BJ (cell line): ENCODE measurements around the gene SLC25A51. TPM values are rescaled to one million over a fixed set of nuclear protein-coding genes. Genes with fewer than 3 reads are reported as not detected.
A peak's percentile ranks its signal among the peaks of the same experiment; 100 is the strongest.

Experiments used
- CTCF ChIA-PET: fragments of 350-600 bp; formaldehyde crosslinking; extraction: SDS; loops from one replicate; lab custom pipeline; 2021; ENCODE audit warnings: antibody characterized with exemption, inconsistent platforms; lab: Yijun Ruan, JAX
- POLR2A ChIA-PET: fragments of 300-600 bp; sonication (Branson Sonifier 250); formaldehyde crosslinking; extraction: SDS; loops from one replicate; lab custom pipeline; 2021; ENCODE audit warnings: antibody characterized with exemption; lab: Charles Lee
- DNase-seq: peaks from one replicate; pipeline ENCODE4 v3.0.0-alpha.2; 2011; ENCODE audit warnings: low read depth
- H3K27me3 ChIP-seq: 2 replicates; pipeline ENCODE4 v1.6.0; 2011; ENCODE audit warnings: low read length; ENCODE audit not compliant: control insufficient read depth, insufficient read depth
- H3K36me3 ChIP-seq: 2 replicates; pipeline ENCODE4 v1.5.1; 2011; ENCODE audit warnings: low read length; ENCODE audit not compliant: control insufficient read depth, insufficient read depth
- H3K4me3 ChIP-seq: 2 replicates; pipeline ENCODE4 v1.5.1; 2011; ENCODE audit warnings: low read depth, mild to moderate bottlenecking, control low read depth, low read length
- polyA plus RNA-seq: library from polyadenylated mRNA; depleted of rRNA; stranded (reverse); fragments of >200 nt; gene quantifications from 2 replicates; pipeline ENCODE4 v1.2.3, GENCODE V29; 2011
- TF ChIP-seq, protein P1 (sequence below): IDR thresholded peaks from 2 replicates; pipeline ENCODE4 v1.5.1; 2011; ENCODE audit warnings: low read depth, mild to moderate bottlenecking, control low read depth, inconsistent platforms, low read length, moderate library complexity; ENCODE audit not compliant: insufficient read depth

SLC25A51 gene
- polyA plus RNA-seq, 1 experiment: 15.6 TPM

DNA sequence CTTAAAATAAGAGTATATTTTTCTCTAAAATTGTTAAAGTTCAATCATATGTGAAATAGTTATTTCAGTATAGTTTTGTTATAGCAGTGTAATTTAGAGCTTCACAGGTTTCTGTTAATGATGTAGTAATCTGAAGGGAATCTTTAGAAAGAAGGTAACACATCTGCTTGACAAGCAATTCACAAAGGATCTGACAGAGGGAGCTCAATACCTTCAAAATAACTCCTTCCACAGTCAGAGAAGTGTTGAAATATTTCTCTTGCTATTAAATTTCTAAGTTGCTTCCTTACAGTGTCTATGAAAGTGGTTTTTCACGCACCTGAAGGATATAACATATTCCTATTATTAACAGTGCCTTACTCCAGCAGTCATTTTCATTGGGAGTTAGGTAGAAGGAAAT is 44.9 kb downstream of the SLC25A51 start:
- ChIA-PET POLR2A (no interaction called here), CTCF (interaction anchor here (0.6 to 1.4 kb wide), 8 partner anchors 12 to 531 kb away, joined by 3 read pairs; no protein-coding TSS in a partner anchor)
- Histone ChIP-seq H3K27me3 (no peaks in the 10 kb centered on the region), H3K36me3 (peaks cover 15% of the 10 kb centered on the region), H3K4me3 (no peak overlapping the region)
- no peak for DNase-seq
- TF ChIP-seq, protein P1, sequence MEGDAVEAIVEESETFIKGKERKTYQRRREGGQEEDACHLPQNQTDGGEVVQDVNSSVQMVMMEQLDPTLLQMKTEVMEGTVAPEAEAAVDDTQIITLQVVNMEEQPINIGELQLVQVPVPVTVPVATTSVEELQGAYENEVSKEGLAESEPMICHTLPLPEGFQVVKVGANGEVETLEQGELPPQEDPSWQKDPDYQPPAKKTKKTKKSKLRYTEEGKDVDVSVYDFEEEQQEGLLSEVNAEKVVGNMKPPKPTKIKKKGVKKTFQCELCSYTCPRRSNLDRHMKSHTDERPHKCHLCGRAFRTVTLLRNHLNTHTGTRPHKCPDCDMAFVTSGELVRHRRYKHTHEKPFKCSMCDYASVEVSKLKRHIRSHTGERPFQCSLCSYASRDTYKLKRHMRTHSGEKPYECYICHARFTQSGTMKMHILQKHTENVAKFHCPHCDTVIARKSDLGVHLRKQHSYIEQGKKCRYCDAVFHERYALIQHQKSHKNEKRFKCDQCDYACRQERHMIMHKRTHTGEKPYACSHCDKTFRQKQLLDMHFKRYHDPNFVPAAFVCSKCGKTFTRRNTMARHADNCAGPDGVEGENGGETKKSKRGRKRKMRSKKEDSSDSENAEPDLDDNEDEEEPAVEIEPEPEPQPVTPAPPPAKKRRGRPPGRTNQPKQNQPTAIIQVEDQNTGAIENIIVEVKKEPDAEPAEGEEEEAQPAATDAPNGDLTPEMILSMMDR: peak; percentile 22; the same call in 1 of the 2 replicates

DNA sequence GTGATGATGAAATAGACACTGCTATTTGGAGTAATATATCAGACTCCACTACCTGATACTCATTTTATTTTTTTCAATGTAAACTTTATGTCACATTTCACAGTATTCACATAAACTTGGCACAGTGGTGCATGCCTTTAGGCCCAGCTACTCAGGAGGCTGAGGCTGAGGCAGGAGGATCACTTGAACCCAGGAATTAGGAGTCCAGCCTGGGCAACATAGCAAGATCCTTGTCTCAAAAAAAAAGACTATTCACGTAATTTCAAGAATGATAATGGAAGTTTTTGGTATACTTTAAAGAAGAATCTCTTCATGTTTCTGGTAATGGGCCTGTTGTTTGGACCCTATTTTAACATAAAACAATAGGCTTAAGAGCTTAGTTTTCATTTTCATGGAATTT is 47.4 kb downstream of the SLC25A51 start:
- H3K27me3 ChIP-seq: no peaks in the 10 kb centered on the region
- ChIA-PET CTCF (interaction anchor here (0.6 kb wide), 1 partner anchor 22 kb away, joined by 3 read pairs; no protein-coding TSS in a partner anchor), POLR2A (no interaction called here)
- DNase-seq: no peak
- H3K4me3 ChIP-seq: no peak overlapping the region
- H3K36me3 ChIP-seq: peaks cover 10% of the 10 kb centered on the region
- TF ChIP-seq, protein P1: no peak

DNA sequence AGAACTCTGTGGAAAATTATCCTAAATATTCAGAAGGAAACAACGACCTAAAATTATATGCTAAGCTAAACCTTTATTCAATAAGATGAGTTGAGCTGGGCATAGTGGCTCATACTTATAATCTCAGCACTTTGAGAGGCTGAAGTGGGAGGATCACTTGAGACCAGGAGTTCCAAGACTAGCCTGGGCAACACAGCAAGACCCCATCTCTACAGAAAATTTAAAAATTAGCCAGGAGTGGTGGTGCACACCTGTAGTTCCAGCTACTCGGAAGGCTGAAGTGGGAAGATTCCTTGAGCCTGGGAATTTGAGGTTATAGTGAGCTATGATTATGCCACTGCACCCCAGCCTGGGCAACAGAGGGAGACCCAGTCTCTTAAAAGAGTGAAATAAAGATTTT is 51.7 kb downstream of the SLC25A51 start:
- TF ChIP-seq, protein P1: no peak
- CTCF ChIA-PET: no interaction called here
- POLR2A ChIA-PET: no interaction called here
- DNase-seq: no peak
- Histone ChIP-seq H3K36me3 (no peaks in the 10 kb centered on the region), H3K27me3 (no peaks in the 10 kb centered on the region), H3K4me3 (no peak overlapping the region)

DNA sequence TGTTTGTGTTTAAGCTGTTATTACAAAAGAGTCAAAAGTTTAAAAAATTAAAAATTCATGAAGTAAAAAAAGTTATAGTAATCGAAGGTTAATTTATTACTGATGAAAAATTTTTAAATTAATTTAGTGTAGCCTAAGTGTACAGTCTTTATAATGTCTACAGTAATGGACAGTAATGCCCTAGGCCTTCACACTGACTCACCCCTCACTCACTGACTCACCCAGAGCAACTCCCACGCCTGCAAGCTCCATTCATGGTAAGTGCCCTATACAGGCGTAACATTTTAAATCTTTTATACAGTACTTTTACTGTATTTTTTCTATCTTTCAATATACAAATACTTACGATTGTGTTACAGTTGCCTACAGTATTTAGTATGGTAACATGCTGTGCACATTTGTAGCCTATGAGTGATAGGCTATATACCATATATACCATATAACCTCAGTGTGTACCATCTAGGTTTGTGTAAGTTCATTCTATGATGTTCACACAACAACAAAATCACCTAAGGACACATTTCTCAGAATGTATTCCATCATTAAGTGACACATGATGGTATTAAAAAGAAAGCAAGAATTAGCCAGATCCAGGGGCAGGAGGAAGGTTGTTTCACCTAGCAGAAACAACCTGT is 63.2 kb downstream of the SLC25A51 start:
- Histone ChIP-seq H3K36me3 (peaks cover 1% of the 10 kb centered on the region; the same call in 1 of the 2 replicates), H3K4me3 (no peak overlapping the region), H3K27me3 (no peaks in the 10 kb centered on the region)
- ChIA-PET POLR2A (no interaction called here), CTCF (no interaction called here)
- DNase-seq: peak; percentile 30
- TF ChIP-seq, protein P1: no peak

DNA sequence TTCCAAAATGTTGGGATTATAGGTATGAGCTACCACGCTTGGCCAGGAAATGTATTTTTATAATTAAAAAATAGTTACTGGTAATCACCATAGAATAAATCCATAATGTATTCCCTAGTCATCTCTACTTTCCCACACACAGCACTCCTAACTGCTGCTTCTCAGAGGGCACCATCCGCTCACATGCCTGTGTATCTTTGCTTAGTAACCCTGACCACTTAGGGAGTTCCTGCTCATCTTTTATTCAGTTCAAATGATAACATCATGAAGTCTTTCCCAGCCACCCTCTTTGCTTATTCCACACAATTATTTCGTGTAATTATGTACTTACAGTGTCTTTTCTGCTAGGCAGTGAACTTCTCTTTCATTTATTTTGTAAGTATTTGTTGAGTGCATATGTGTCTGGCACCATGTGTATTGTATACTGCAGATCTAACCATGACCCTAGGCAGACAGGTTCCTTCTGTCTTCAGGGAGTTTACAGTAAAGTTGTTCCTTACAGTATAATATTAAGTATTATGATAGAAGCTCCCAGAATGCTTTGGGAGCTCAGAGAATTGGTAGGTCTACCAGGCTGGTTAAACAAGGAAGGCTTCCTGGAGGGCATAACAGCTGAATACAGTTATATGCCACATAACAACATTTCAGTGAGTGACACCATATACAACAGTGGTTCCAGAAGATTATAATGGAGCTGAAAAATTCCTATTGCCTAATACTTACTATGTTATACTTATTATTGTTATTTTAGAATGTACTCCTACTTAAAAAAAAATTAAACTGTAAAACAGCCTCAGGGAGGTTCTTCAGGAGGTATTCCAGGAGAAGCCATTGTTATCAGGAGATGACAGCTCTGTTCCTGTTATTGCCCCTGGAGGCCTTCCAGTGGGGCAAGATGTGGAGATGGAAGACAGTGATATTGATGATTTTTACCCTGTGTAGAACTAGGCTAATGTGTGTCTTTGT is 64.1 kb downstream of the SLC25A51 start:
- Histone ChIP-seq H3K36me3 (peaks cover 1% of the 10 kb centered on the region; the same call in 1 of the 2 replicates), H3K4me3 (no peak overlapping the region), H3K27me3 (no peaks in the 10 kb centered on the region)
- POLR2A ChIA-PET: interaction anchor here (0.6 kb wide), 1 partner anchor 29 kb away, joined by 3 read pairs; no protein-coding TSS in a partner anchor
- CTCF ChIA-PET: no interaction called here
- TF ChIP-seq, protein P1: no peak
- no peak for DNase-seq
